Measurements from ENCODE around the gene KCNK1.

- no peak for TF ChIP-seq HDAC2 (IDR thresholded peaks at IDR 0.05; ENCODE audit: borderline replicate concordance in 1 of 2, low read depth in 2 of 2, low read length in 2 of 2)
- TF ChIP-seq EP300 (IDR thresholded peaks at IDR 0.05; ENCODE audit: borderline replicate concordance in 1 of 2, low read depth in 2 of 2, low read length in 2 of 2): no peak
- no peak for TF ChIP-seq EZH2 (IDR thresholded peaks at IDR 0.05; ENCODE audit: low read depth, low read length, severe bottlenecking)
- no peak for TF ChIP-seq POLR2A (IDR thresholded peaks at IDR 0.05; ENCODE audit: control extremely low read depth in 1 of 2, low read depth in 2 of 2, low read length in 2 of 2)
- TF ChIP-seq CTCF (IDR thresholded peaks at IDR 0.05; ENCODE audit: control extremely low read depth in 1 of 3, insufficient read depth in 1 of 3, low read depth in 1 of 3, low read length in 3 of 3): no peak
These were observed 91.2 kb downstream of the KCNK1 start for GRCh38 chr1:233704898-233705723.

All from H1 (cell line).